GM12878 (cell line): ENCODE results near the gene BBS4. TPM values are rescaled to one million over a fixed set of nuclear protein-coding genes. Genes with fewer than 3 reads are reported as not detected.
"Not testable (repeated sequence)": the region's sequence is repeated elsewhere in the genome, so short reads cannot be mapped to it uniquely, and the experiment has no call there.

ENCODE experiments used
- ATAC-seq: fragments of 200-7000 bp; cut with Tn5 transposase; 3 replicates; pipeline ENCODE4 v1.9.1; 2020; ENCODE audit warnings: mild to moderate bottlenecking, moderate library complexity
- BruUV-seq: library from RNA; stranded (reverse); fragments of 400-500 nt; replicated peaks from 2 replicates; lab custom pipeline; 2021; lab: Mats Ljungman, UMichigan
- CTCF ChIA-PET: fragments of 300-600 bp; sonication (Branson Sonifier 250); formaldehyde crosslinking; extraction: SDS; loops from one replicate; lab custom pipeline; 2021; ENCODE audit warnings: inconsistent platforms; lab: Yijun Ruan, JAX
- POLR2A ChIA-PET: fragments of 350-600 bp; formaldehyde crosslinking; extraction: SDS; loops from one replicate; lab custom pipeline; 2021; ENCODE audit warnings: inconsistent platforms; lab: Charles Lee
- RAD21 ChIA-PET: fragments of 300-600 bp; sonication (Branson Sonifier 250); formaldehyde crosslinking; loops from one replicate; lab custom pipeline; 2023; ENCODE audit warnings: antibody characterized with exemption; ENCODE audit not compliant: unreplicated experiment; lab: Charles Lee
- SMC1A ChIA-PET: fragments of 300-600 bp; sonication (Branson Sonifier 250); formaldehyde crosslinking; loops from one replicate; lab custom pipeline; 2023; ENCODE audit not compliant: unreplicated experiment, uncharacterized antibody; lab: Charles Lee
- DNase-seq: peaks from one replicate; pipeline ENCODE4 v3.0.0-alpha.2; 2011; ENCODE audit warnings: low read depth, low spot score
- FAIRE-seq: peaks from 3 replicates; lab custom pipeline; 2011; peaks lifted over from hg19 to GRCh38; lab: Jason Lieb, UNC
- H2AFZ ChIP-seq: 2 replicates; pipeline ENCODE4 v1.6.0; 2011; ENCODE audit warnings: low read depth, low read length, control low read depth; ENCODE audit not compliant: control insufficient read depth
- H3K27ac ChIP-seq: 2 replicates; pipeline ENCODE4 v1.5.1; 2011; ENCODE audit warnings: control low read depth; ENCODE audit not compliant: control insufficient read depth, insufficient read depth
- H3K27me3 ChIP-seq, 2 experiments: replicated peaks in 1 of 2; 2 replicates each; pipeline versions ENCODE4 v1.6.0 to v1.6.1; 2011; ENCODE audit warnings: low read length in 1 of 2; ENCODE audit not compliant: control insufficient read depth in 2 of 2, insufficient read depth in 2 of 2
- H3K36me3 ChIP-seq, 2 experiments: 2 replicates each; pipeline ENCODE4 v1.5.1; 2011; ENCODE audit warnings: low read length in 1 of 2; ENCODE audit not compliant: control insufficient read depth in 2 of 2, insufficient read depth in 2 of 2
- H3K4me1 ChIP-seq: 2 replicates; pipeline ENCODE4 v1.6.1; 2011; ENCODE audit warnings: mild to moderate bottlenecking, low read length, moderate library complexity, mixed read lengths; ENCODE audit not compliant: control insufficient read depth, insufficient read depth
- H3K4me2 ChIP-seq: 2 replicates; pipeline ENCODE4 v1.6.0; 2011; ENCODE audit warnings: control low read depth; ENCODE audit not compliant: control insufficient read depth, insufficient read depth
- H3K4me3 ChIP-seq: fragments of 200-600 bp; sonication (generic); 2 replicates; pipeline ENCODE4 v1.5.1; 2016
- H3K79me2 ChIP-seq: 2 replicates; pipeline ENCODE4 v1.6.0; 2011; ENCODE audit warnings: low read length; ENCODE audit not compliant: control insufficient read depth, insufficient read depth
- H3K9ac ChIP-seq: 2 replicates; pipeline ENCODE4 v1.8.0; 2011; ENCODE audit warnings: low read length, control low read depth, mixed read lengths; ENCODE audit not compliant: control insufficient read depth, insufficient read depth
- H3K9me3 ChIP-seq: replicated peaks from 3 replicates; pipeline ENCODE4 v1.5.1; 2011; ENCODE audit warnings: mild to moderate bottlenecking, low read length; ENCODE audit not compliant: control insufficient read depth, insufficient read depth
- H4K20me1 ChIP-seq: 2 replicates; pipeline ENCODE4 v1.6.0; 2011; ENCODE audit not compliant: control insufficient read depth, insufficient read depth
- WGBS: methylation state at CpG from one replicate; pipeline ENCODE4 v1.1.6; 2016; ENCODE audit warnings: low lambda C conversion rate; ENCODE audit not compliant: insufficient replicate concordance, insufficient coverage; ENCODE audit errors: missing lambda C conversion rate; 5-methylcytosine and 5-hydroxymethylcytosine counted together
- in situ Hi-C: fragments of 300-500 bp; cut with MboI; formaldehyde crosslinking; loops from 9 replicates; pipeline ENCODE4 v1.14.3; 2018; ENCODE audit warnings: mixed read lengths
- intact Hi-C: fragments of 100-400 bp; cut with micrococcal nuclease; formaldehyde crosslinking; loops from one replicate; pipeline ENCODE4 v1.14.2; 2022; ENCODE audit not compliant: unreplicated experiment
- polyA plus RNA-seq, 11 experiments: library from polyadenylated mRNA; depleted of rRNA in 4 of 11; unstranded in 6 of 11; stranded (reverse) in 5 of 11; fragments of >200 nt; fragmentation: Nextera tagmentation in 4 of 11; fragmentation: Illumina TruSeq in 1 of 11; extraction: Ambion mirVana in 4 of 11; extraction: Trizol in 1 of 11; gene quantifications; 1 replicate in 1 of 11; 2 replicates in 10 of 11; pipeline versions ENCODE4 v1.2.1 to v1.2.3, GENCODE V29; 2011 to 2016; ENCODE audit warnings: inconsistent platforms in 2 of 11, missing spikeins in 2 of 11, low read depth in 1 of 11
- total RNA-seq, 4 experiments: library from RNA; depleted of rRNA in 3 of 4; stranded (reverse); fragments of >200 nt in 3 of 4; fragmentation: Illumina TruSeq in 1 of 4; extraction: Trizol in 1 of 4; gene quantifications; 2 replicates each; pipeline versions ENCODE4 v1.2.1 to v1.2.3, GENCODE V29; 2013 to 2021

The BBS4 gene
- total and polyA plus RNA-seq, 10 of the 15 experiments (the other 5 are each of a cell fraction or from before 2014, with no cell fraction given): 7.2 to 22.1 (median 9.9) TPM

- RAD21 ChIA-PET, H3K4me3 ChIP-seq, H3K9ac ChIP-seq, BruUV-seq, ATAC-seq, DNase-seq, CTCF ChIA-PET, H2AFZ ChIP-seq, H3K9me3 ChIP-seq, intact Hi-C loops, H3K79me2 ChIP-seq, POLR2A ChIA-PET, FAIRE-seq, H4K20me1 ChIP-seq, H3K27ac ChIP-seq, H3K36me3 ChIP-seq, H3K4me2 ChIP-seq, in situ Hi-C loops, SMC1A ChIA-PET, H3K4me1 ChIP-seq, H3K27me3 ChIP-seq: not testable (repeated sequence)
- 20% methylated on average over 2 of the region's 8 CpGs for WGBS
Observed at GRCh38 chr15:72663931-72664330, 22.1 kb upstream of the BBS4 start.

- in situ Hi-C loops, H3K4me3 ChIP-seq, ATAC-seq, POLR2A ChIA-PET, RAD21 ChIA-PET, H3K9ac ChIP-seq, intact Hi-C loops, H3K27me3 ChIP-seq, DNase-seq, SMC1A ChIA-PET, H4K20me1 ChIP-seq, H3K9me3 ChIP-seq, H3K36me3 ChIP-seq, H2AFZ ChIP-seq, H3K27ac ChIP-seq, BruUV-seq, CTCF ChIA-PET, FAIRE-seq, H3K79me2 ChIP-seq, H3K4me2 ChIP-seq, H3K4me1 ChIP-seq: not testable (repeated sequence)
- 32% methylated on average over 5 of the region's 11 CpGs for WGBS
Observed at GRCh38 chr15:72665706-72666105, 20.3 kb upstream of the BBS4 start.

GRCh38 chr15:72669803-72670202 lies 16.2 kb upstream of the BBS4 start:
- H3K27ac ChIP-seq, DNase-seq, H3K9me3 ChIP-seq, ATAC-seq, RAD21 ChIA-PET, H3K36me3 ChIP-seq, H3K79me2 ChIP-seq, SMC1A ChIA-PET, H3K4me3 ChIP-seq, H3K9ac ChIP-seq, H4K20me1 ChIP-seq, intact Hi-C loops, CTCF ChIA-PET, BruUV-seq, H3K27me3 ChIP-seq, H3K4me1 ChIP-seq, H3K4me2 ChIP-seq, FAIRE-seq, POLR2A ChIA-PET, H2AFZ ChIP-seq: not testable (repeated sequence)
- WGBS: 69% methylated on average over 3 of the region's 6 CpGs
- in situ Hi-C loops: loop anchor here (5.0 to 10.0 kb wide), 5 partner anchors 43 to 358 kb away; partner anchors contain the start of gene ARIH1
